ENCODE data around the gene BHLHE41.

Gene BHLHE41

GRCh38 chr12:26133521-26133920 is 8.7 kb upstream of the BHLHE41 start:
- no peak for DNase-seq

- no peak for DNase-seq
Observed at GRCh38 chr12:26132866-26133265, 8.0 kb upstream of the BHLHE41 start.

- no peak for DNase-seq
Observed at GRCh38 chr12:26131936-26132335, 7.1 kb upstream of the BHLHE41 start.

GRCh38 chr12:26130728-26131127 is 5.9 kb upstream of the BHLHE41 start:
- DNase-seq = no peak

- no peak for DNase-seq
Observed at GRCh38 chr12:26128168-26128567, 3.3 kb upstream of the BHLHE41 start.

- DNase-seq = no peak
Observed at GRCh38 chr12:26127404-26127803, 2.6 kb upstream of the BHLHE41 start.

- peak; percentile 55 for DNase-seq
Observed at GRCh38 chr12:26126340-26127284, 1.8 kb upstream of the BHLHE41 start.

GRCh38 chr12:26125400-26126339 is 833 bp upstream of the BHLHE41 start:
- peak; percentile 55 for DNase-seq

GRCh38 chr12:26123482-26123980 is 1.3 kb downstream of the BHLHE41 start:
- no peak for DNase-seq

- peak; percentile 29 for DNase-seq
Observed at GRCh38 chr12:26122681-26123481, 2.0 kb downstream of the BHLHE41 start.

- peak; percentile 21 for DNase-seq
Observed at GRCh38 chr12:26122061-26122680, 2.7 kb downstream of the BHLHE41 start.

- DNase-seq = no peak
Observed at GRCh38 chr12:26121323-26122060, 3.3 kb downstream of the BHLHE41 start.

- DNase-seq = no peak
Observed at GRCh38 chr12:26120561-26121274, 4.1 kb downstream of the BHLHE41 start.

- no peak for DNase-seq
Observed at GRCh38 chr12:26119391-26119989, 5.3 kb downstream of the BHLHE41 start.

GRCh38 chr12:26118308-26118707 is 6.5 kb downstream of the BHLHE41 start:
- DNase-seq = no peak

GRCh38 chr12:26116829-26117715 is 7.8 kb downstream of the BHLHE41 start:
- DNase-seq = no peak

GRCh38 chr12:26114720-26115401 is 10.0 kb downstream of the BHLHE41 start:
- DNase-seq = no peak

Measured in 8988T (cell line).